ENCODE results near the gene TCP1. TPM values are rescaled to one million over a fixed set of nuclear protein-coding genes. Genes with fewer than 3 reads are reported as not detected.

TCP1 gene
- total RNA-seq, 1 experiment from 2014 or later: 412 TPM

DNA sequence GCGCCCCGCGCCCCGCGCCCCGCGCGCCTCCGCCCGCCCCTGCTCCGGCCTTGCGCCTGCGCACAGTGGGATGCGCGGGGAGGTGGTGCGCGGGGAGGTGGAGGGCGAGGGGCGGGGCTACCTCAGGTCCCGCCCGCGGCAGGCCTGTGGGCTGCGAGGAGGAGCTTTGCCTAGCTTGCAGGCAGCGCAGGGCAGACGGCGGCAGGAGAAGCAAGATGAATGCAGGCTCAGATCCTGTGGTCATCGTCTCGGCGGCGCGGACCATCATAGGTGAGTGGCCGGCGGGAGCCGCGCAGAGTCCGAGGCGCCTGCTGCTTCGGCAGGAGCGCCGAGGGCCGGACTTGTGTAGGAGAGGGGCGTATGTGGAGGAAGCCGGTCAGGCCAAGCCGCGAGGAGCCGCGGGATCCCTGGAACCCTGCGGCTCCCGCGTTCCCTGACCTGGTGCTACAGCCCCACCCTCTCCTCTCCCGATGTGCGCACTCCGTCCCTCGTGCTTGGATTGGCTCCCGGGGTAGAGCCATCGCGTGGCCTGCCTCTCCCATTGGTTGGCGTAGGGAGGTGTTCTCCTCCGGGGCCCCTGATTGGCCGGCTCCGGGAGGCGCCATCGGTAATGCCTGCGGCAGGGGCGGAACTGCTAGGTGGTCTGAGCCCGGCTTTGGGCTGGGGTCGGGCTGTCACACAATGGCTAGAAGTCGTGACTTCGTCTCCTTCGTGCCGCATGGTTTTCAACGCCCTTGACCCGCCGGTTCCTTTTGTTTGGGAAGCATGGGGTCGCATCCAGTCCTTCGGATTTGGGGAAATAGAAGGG is 27.3 kb downstream of the TCP1 start, which contains the start of gene ACAT2:
Gene ACAT2 (plus strand): TSS at position 173 of the 808 bp plus-strand sequence. CDS start 43 bp downstream, at position 216.
- peak within 1 kb of the TSS; percentile 97 to 99 (median 98) for H3K27ac Mint-ChIP-seq
- peak; percentile 98 for DNase-seq
- H3K79me2 ChIP-seq (ENCODE audit: insufficient read depth, low read length): peaks cover 3% of the 10 kb centered on the region; the same call in 1 of the 2 replicates
- no peak within 1 kb of the TSS for H2AK5ac ChIP-seq (ENCODE audit: insufficient read length, low read length)
- no peak within 1 kb of the TSS for H3K4ac ChIP-seq (ENCODE audit: low read depth, low read length)
- no peak within 1 kb of the TSS for H2AFZ ChIP-seq (ENCODE audit: low read length)
- H2BK20ac ChIP-seq (ENCODE audit: low read depth, low read length, poor library complexity, severe bottlenecking): no peak within 1 kb of the TSS
- H4K5ac ChIP-seq (ENCODE audit: insufficient read length, low read depth, low read length): no peak within 1 kb of the TSS
- H3K36me3 Mint-ChIP-seq (ENCODE audit: insufficient read depth in 1 of 3, low read depth in 3 of 3): peaks cover 43 to 61% (median 53%) of the 10 kb centered on the region in 3 experiments
- H3K4me1 ChIP-seq (ENCODE audit: insufficient read depth, low read length): peaks cover 2% of the 10 kb centered on the region; the same call in 1 of the 2 replicates
- peak within 1 kb of the TSS; percentile 92 for H3K18ac ChIP-seq (ENCODE audit: insufficient read length, low read depth, low read length)
- H3K27me3 ChIP-seq (ENCODE audit: insufficient read depth, low read length): no peaks in the 10 kb centered on the region; the same call in 1 of the 2 replicates
- no peak within 1 kb of the TSS for H2BK120ac ChIP-seq (ENCODE audit: low read depth, low read length, poor library complexity, severe bottlenecking)
- peaks cover 2% of the 10 kb centered on the region for H4K20me1 ChIP-seq (ENCODE audit: control insufficient read depth, insufficient read depth, insufficient read length)
- TF ChIP-seq, protein P1, sequence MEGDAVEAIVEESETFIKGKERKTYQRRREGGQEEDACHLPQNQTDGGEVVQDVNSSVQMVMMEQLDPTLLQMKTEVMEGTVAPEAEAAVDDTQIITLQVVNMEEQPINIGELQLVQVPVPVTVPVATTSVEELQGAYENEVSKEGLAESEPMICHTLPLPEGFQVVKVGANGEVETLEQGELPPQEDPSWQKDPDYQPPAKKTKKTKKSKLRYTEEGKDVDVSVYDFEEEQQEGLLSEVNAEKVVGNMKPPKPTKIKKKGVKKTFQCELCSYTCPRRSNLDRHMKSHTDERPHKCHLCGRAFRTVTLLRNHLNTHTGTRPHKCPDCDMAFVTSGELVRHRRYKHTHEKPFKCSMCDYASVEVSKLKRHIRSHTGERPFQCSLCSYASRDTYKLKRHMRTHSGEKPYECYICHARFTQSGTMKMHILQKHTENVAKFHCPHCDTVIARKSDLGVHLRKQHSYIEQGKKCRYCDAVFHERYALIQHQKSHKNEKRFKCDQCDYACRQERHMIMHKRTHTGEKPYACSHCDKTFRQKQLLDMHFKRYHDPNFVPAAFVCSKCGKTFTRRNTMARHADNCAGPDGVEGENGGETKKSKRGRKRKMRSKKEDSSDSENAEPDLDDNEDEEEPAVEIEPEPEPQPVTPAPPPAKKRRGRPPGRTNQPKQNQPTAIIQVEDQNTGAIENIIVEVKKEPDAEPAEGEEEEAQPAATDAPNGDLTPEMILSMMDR (conservative IDR thresholded peaks at IDR 0.05): no peak
- H4K91ac ChIP-seq (ENCODE audit: insufficient read length, low read depth, low read length): no peak within 1 kb of the TSS
- no peak within 1 kb of the TSS for H3K56ac ChIP-seq (ENCODE audit: insufficient read length, low read depth, low read length)
- H3K23me2 ChIP-seq (ENCODE audit: insufficient read length, low read depth, low read length, poor library complexity, severe bottlenecking): peaks cover 15% of the 10 kb centered on the region
- peak within 1 kb of the TSS; percentile 91 for H3K4me2 ChIP-seq (ENCODE audit: insufficient read depth, insufficient read length, low read length)
- H3K9me3 ChIP-seq (ENCODE audit: control insufficient read depth, low read depth, low read length): no peaks in the 10 kb centered on the region
- H3T11ph ChIP-seq (ENCODE audit: low read length): no peak within 1 kb of the TSS
- H3K9ac ChIP-seq (ENCODE audit: extremely low read depth, insufficient read length, low read length): peak within 1 kb of the TSS; percentile 83
- H3K79me1 ChIP-seq (ENCODE audit: insufficient read depth, low read depth, low read length, poor library complexity, severe bottlenecking): peaks cover 3% of the 10 kb centered on the region
- H2BK12ac ChIP-seq (ENCODE audit: insufficient read length, low read depth, low read length): no peak within 1 kb of the TSS
- H3K14ac ChIP-seq (ENCODE audit: insufficient read depth, low read length): peak within 1 kb of the TSS; percentile 88
- no peaks in the 10 kb centered on the region; a peak in 1 of 5 replicates for H3K9me3 Mint-ChIP-seq
- H2BK5ac ChIP-seq (ENCODE audit: insufficient read length, low read length): peak within 1 kb of the TSS; percentile 49
- H2BK15ac ChIP-seq (ENCODE audit: low read depth, low read length): no peak within 1 kb of the TSS
- H4K8ac ChIP-seq (replicated peaks; ENCODE audit: insufficient read length, low read depth, low read length): no peak within 1 kb of the TSS
- no peak within 1 kb of the TSS for H3K23ac ChIP-seq (ENCODE audit: insufficient read length, low read depth, low read length)
- peaks cover 32 to 33% of the 10 kb centered on the region in 2 experiments for H3K4me1 Mint-ChIP-seq
- H3K27me3 Mint-ChIP-seq (ENCODE audit: low read depth): no peaks in the 10 kb centered on the region
- H3K4me3 Mint-ChIP-seq: peak within 1 kb of the TSS; percentile 85 to 93
- peak within 1 kb of the TSS; percentile 67 for H3K27ac ChIP-seq (ENCODE audit: insufficient read length, low read depth, low read length)
- no CpG with 5 or more reads among the region's 76 CpGs for WGBS (ENCODE audit: extremely low coverage, insufficient read length, low lambda C conversion rate)

Measured in H9 (cell line).